ENCODE measurements around the gene PPDPF.

The PPDPF gene

DNA sequence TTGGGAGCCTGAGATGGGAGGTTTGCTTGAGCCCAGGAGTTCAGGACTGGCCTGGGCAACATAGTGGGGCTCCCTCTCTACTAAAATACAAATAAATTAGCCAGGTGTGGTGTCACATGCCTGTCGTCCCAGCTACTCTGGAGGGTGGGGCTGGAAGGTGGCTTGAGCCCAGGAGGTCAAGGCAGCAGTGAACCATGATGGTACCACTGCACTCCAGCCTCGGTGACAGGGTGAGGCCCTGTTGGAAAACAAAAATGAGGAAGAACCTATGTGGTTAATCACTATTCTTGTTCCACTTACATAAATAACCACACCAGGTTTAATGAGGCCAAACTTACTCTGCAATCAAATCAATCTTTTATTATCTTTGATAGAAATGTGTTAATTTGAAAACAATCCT, 5.4 kb downstream of the PPDPF start:
- TF ChIP-seq, protein P1, sequence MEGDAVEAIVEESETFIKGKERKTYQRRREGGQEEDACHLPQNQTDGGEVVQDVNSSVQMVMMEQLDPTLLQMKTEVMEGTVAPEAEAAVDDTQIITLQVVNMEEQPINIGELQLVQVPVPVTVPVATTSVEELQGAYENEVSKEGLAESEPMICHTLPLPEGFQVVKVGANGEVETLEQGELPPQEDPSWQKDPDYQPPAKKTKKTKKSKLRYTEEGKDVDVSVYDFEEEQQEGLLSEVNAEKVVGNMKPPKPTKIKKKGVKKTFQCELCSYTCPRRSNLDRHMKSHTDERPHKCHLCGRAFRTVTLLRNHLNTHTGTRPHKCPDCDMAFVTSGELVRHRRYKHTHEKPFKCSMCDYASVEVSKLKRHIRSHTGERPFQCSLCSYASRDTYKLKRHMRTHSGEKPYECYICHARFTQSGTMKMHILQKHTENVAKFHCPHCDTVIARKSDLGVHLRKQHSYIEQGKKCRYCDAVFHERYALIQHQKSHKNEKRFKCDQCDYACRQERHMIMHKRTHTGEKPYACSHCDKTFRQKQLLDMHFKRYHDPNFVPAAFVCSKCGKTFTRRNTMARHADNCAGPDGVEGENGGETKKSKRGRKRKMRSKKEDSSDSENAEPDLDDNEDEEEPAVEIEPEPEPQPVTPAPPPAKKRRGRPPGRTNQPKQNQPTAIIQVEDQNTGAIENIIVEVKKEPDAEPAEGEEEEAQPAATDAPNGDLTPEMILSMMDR (IDR thresholded peaks at IDR 0.05; ENCODE audit: extremely low read depth, insufficient read depth, missing control alignments), result no peak
- in situ Hi-C loops (cut with MboI; ENCODE audit: low pct_unique_long_range_greater_than_20kb, low sequenced_read_pairs, unreplicated experiment), result no loop called here
- no peak for DNase-seq (ENCODE audit: low spot score)

DNA sequence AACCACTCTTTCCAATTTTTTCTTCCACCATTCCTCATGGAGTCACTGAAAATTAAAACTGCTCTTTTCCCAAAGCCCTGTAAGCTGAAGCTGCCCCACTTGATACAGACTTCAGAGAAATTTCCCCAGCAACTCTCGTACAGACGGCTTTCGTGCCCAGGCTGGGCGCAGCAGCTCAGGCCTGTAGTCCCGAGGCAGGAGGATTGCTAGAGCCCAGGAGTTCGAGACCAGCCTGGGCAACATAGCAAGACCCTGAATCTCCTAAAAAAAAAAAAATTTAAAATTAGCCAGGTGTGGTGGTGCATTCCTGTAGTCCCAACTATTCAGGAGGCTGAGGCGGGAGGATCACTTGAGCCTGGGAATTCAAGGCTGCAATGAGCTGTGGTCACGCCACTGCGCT, 6.6 kb downstream of the PPDPF start:
- in situ Hi-C loops (cut with MboI; ENCODE audit: low pct_unique_long_range_greater_than_20kb, low sequenced_read_pairs, unreplicated experiment), result no loop called here
- DNase-seq (ENCODE audit: low spot score), result no peak
- TF ChIP-seq, protein P1 (IDR thresholded peaks at IDR 0.05; ENCODE audit: extremely low read depth, insufficient read depth, missing control alignments), result no peak

DNA sequence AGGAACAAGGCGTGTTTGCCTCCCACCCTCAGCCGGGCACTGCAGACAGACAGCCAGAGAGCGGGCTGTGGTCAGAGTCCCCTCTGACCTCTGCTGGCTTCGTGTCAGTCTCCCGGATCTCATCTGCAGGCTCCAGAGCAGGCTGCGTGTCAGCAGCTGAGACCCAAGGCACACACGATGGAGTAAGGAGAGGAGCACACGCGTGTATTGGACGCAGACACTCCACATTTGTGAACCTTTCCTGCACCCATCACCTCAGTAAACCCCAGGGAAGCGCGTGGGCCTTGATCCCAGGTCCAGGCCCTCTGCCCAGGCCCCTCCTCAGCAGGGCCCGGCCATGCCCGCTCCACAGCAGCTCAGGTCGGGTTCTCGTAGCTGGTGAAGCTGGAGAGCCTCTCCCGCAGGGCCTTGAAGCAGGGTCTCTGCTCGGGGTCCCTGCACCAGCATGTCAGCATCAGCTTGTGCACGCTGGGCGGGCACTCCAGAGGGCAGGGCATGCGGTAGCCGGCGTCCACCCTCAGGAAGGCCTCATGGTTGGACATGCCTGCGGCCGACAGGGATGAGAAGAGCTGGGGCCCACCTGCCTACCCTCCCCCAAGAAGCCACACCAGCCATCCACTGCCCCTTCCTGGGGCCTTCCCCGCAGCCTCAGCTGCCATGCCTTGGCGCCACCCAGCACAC, 8.8 kb downstream of the PPDPF start:
- no peak for DNase-seq (ENCODE audit: low spot score)
- TF ChIP-seq, protein P1 (IDR thresholded peaks at IDR 0.05; ENCODE audit: extremely low read depth, insufficient read depth, missing control alignments), result no peak
- in situ Hi-C loops (cut with MboI; ENCODE audit: low pct_unique_long_range_greater_than_20kb, low sequenced_read_pairs, unreplicated experiment), result no loop called here

DNA sequence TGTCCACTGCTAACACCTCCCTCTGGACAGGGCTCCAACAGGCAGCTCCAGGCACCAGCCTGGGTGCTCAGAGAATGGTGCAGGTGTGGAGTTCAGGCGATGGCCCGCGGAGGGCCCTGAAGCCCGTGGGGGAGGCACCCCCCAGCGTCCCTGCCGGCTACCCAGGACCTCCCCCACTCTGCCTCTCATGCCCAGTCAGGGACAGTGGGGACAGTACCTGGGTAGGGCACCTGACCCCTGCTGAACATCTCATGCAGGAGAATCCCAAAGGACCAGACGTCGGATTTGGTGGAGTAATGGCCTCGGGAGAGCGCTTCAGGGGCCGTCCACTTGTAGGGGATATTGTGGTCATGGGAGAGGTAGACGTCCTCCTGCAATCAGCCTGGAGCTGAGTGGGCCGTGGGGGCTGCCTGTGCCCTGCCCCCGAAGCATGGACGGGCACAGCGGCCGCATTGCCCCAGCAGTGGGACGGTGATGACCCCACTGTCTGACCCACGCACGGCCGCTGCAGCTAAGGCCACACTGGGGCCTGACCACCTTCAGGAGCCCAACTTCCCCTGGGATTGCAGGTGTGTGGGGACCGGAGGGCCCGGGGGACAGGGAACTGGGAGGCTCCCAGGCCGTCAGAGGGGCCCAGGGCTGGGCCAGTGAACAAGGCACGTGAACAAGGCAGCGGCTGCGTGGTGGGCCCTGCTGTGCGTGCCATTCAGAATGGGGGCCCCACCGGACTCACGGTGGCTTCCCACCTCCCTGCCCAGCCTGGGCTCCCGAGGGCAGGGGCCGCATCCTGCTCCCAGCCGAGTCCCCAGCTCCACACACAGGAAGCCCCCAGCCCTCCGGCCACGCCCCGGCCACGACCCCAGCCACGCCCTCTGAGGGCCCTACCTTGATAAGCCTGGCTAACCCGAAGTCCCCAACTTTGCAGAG, 9.6 kb downstream of the PPDPF start:
- in situ Hi-C loops (cut with MboI; ENCODE audit: low pct_unique_long_range_greater_than_20kb, low sequenced_read_pairs, unreplicated experiment), result no loop called here
- DNase-seq (ENCODE audit: low spot score), result no peak
- TF ChIP-seq, protein P1 (IDR thresholded peaks at IDR 0.05; ENCODE audit: extremely low read depth, insufficient read depth, missing control alignments), result no peak

DNA sequence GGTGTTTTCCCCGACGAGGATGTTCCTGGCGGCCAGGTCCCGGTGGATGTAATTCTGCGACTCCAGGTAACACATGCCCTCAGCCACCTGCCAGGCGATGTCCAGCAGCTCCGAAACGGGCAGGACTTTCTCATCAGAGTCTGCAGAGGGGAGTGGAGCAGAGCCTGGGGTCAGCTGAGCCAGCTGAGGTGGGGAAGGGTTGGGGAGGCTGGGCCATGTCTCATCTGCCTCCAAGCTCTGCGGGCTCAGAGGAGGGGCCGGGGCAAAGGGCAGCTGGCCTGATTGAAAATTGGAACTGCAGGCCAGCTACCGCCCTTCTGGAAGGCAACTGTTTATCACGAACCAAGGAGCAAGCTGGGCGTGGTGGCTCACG, 10.2 kb downstream of the PPDPF start:
- in situ Hi-C loops (cut with MboI; ENCODE audit: low pct_unique_long_range_greater_than_20kb, low sequenced_read_pairs, unreplicated experiment), result no loop called here

DNA sequence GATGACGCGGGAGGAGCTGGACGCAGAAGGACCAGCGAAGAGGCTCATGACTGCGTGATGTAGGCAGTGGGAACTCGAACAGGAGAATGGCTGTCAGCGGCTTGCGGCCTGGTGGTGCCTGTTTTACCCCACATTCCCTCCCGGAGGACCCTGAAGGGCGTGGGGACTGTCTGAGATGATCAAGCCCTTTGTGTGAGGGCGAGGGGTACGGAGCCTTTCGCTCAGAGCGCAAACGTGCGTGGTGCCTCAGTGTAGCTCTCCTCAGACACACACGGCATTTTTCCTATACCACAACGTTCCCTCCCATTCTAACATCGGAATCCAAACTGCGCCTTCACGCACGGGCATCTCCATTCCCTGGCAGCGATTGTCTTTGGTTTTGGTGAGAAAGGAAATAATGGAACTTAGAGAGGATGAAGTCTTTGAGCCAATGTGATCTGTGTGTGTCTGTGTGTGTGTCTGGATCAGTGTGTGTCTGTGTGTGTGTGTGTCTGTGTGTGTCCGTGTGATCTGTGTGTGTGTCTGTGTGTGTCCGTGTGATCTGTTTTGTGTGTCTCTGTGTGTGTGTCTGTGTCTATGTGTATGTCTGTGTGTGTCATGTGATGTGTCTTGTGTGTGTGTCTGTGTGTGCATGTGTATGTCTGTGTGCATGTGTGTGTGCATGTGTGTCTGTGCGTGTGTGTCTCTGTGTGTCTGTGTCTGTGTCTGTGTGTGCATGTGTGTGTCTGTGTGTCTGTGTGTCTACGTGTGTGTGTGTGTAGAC, 11.3 kb downstream of the PPDPF start:
- in situ Hi-C loops (cut with MboI; ENCODE audit: low pct_unique_long_range_greater_than_20kb, low sequenced_read_pairs, unreplicated experiment), result no loop called here
- TF ChIP-seq, protein P1 (IDR thresholded peaks at IDR 0.05; ENCODE audit: extremely low read depth, insufficient read depth, missing control alignments), result no peak
- no peak for DNase-seq (ENCODE audit: low spot score)

More for the DNA sequence above, 10.2 kb downstream of the PPDPF start:
- TF ChIP-seq, protein P1 (IDR thresholded peaks at IDR 0.05; ENCODE audit: extremely low read depth, insufficient read depth, missing control alignments), result no peak
- DNase-seq (ENCODE audit: low spot score), result no peak

Data from GM13977 (cell line).